Measurements from ENCODE around the gene SIRPB1.

DNA sequence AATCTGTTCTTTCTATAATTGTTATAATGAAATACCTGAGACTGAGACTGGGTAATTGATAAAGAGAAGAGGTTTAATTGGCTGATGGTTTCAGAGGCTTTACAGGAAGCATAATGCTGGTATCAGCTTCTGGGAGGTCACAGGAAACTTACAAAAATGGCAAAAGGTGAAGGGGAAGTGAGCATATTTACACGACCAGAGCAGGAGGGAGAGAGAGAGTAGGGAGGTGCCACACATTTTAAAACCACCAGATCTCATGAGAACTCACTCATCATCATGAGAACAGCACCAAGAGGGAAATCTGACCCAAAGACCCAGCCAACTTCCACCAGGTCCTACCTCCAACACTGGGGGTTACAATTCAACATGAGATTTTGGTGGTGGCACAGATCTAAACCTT is 2.6 kb upstream of the SIRPB1 start:
- TF ChIP-seq EZH2 (IDR thresholded peaks at IDR 0.05; ENCODE audit: insufficient read depth, poor library complexity, severe bottlenecking) (no peak), EZH2phosphoT487 (IDR thresholded peaks at IDR 0.05; ENCODE audit: insufficient read depth, low read depth) (no peak)
